ENCODE data around the gene GUF1.

The GUF1 gene

GRCh38 chr4:44651425-44651824 lies 26.8 kb upstream of the GUF1 start, which contains the start of gene YIPF7:
YIPF7 (minus strand) TSS chr4:44651625; CDS start chr4:44650100, 1,525 bp downstream.
- H3K27ac ChIP-seq: no peak within 1 kb of the TSS
- no peak for DNase-seq (ENCODE audit: low spot score)
- TF ChIP-seq, protein P1, sequence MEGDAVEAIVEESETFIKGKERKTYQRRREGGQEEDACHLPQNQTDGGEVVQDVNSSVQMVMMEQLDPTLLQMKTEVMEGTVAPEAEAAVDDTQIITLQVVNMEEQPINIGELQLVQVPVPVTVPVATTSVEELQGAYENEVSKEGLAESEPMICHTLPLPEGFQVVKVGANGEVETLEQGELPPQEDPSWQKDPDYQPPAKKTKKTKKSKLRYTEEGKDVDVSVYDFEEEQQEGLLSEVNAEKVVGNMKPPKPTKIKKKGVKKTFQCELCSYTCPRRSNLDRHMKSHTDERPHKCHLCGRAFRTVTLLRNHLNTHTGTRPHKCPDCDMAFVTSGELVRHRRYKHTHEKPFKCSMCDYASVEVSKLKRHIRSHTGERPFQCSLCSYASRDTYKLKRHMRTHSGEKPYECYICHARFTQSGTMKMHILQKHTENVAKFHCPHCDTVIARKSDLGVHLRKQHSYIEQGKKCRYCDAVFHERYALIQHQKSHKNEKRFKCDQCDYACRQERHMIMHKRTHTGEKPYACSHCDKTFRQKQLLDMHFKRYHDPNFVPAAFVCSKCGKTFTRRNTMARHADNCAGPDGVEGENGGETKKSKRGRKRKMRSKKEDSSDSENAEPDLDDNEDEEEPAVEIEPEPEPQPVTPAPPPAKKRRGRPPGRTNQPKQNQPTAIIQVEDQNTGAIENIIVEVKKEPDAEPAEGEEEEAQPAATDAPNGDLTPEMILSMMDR (IDR thresholded peaks at IDR 0.05): no peak
- H3K4me3 ChIP-seq: no peak within 1 kb of the TSS

DNA sequence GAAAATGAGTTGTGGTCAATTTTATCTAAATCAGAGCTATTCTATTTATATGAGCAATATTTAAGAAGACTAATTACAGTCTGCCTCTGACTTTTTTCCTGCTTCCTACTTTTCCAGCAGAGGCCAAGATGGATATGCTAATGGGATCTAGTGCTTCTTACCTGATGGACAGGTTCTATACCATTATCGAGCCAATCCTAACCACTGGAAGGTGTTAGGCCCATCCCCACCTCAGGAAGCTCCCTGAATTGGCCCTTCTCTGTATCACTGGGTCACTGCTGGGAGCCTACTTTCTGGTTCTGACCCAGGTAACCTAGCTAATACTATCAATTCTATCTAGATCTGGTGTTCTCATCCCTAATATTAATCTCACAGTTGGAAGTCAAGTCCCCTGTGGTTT lies 26.2 kb upstream of the GUF1 start:
- no peak overlapping the region for H3K27ac ChIP-seq
- no peak for DNase-seq (ENCODE audit: low spot score)
- TF ChIP-seq, protein P1 (IDR thresholded peaks at IDR 0.05): no peak
- no peak overlapping the region for H3K4me3 ChIP-seq

DNA sequence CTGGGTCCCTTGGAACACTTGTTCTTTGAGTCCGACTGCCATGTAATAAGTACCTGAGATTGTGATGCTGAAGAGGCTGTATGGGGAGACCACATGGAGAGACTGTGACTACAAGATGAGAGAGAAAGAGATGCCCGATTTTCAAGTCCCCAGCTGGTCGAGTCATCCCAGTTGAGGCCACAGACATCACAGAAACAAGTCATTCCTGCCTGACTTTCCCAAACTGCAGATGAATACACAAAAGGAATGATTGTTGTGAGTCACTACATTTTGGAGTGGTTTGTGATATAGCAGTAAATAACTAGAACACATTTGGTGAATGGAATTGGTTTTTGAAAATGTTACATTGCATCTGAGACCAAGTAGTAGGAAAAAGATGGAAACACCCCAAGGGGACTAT lies 17.8 kb upstream of the GUF1 start:
- no peak for DNase-seq (ENCODE audit: low spot score)
- Histone ChIP-seq H3K27ac (no peak overlapping the region), H3K4me3 (no peak overlapping the region)
- TF ChIP-seq, protein P1 (IDR thresholded peaks at IDR 0.05): no peak

DNA sequence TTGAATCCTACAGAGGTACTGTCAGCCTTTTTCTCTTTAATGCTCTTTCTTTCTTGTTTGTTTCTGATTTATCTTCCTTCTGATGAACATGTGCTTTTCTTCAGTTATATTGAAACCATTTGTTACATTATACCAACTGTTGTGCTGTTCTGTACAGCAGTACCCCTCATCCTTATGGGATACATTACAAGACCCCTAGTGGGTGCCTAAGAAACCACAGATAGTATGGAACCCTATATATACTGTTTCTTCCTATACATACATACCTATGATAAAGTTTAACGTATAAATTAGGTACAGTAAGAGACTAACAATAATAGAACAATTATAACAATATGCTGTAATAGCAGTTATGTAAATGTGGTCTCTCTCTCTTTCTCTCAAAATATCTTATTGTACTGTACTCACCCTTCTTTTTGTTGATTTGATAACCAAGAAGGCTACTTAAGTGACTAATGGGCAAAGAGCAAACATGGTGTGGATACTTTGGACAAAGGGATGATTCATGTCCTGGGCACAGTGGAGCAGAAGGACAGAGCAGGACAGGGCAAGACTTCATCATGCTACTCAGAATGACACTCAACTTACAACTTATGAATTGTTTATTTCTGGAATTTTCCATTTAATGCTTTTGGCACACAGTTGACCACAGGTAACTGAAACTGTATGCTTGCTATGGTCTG lies 16.1 kb upstream of the GUF1 start:
- H3K27ac ChIP-seq: no peak overlapping the region
- TF ChIP-seq, protein P1 (IDR thresholded peaks at IDR 0.05): no peak
- no peak for DNase-seq (ENCODE audit: low spot score)
- H3K4me3 ChIP-seq: no peak overlapping the region

DNA sequence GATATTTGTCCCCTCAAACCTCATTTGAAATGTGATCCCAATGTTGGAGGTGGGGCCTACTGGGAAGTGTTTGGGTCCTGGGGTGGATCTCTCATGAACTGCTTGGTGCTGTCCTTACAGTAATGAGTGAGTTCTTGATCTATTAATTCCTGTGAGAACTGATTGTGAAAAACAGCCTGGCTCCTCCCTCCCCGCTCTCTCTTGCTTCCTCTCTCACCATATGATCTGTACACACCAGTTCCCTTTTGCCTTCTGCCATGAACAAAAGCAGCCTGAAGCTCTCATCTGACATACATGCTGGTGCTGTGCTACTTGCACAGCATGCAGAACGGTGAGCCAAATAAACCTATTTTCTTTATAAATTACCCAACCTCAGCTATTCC lies 15.6 kb upstream of the GUF1 start:
- H3K4me3 ChIP-seq: no peak overlapping the region
- TF ChIP-seq, protein P1 (IDR thresholded peaks at IDR 0.05): no peak
- H3K27ac ChIP-seq: no peak overlapping the region
- DNase-seq (ENCODE audit: low spot score): no peak

- TF ChIP-seq, protein P1 (IDR thresholded peaks at IDR 0.05): no peak
Measured at GRCh38 chr4:44663539-44664263, 14.5 kb upstream of the GUF1 start.

DNA sequence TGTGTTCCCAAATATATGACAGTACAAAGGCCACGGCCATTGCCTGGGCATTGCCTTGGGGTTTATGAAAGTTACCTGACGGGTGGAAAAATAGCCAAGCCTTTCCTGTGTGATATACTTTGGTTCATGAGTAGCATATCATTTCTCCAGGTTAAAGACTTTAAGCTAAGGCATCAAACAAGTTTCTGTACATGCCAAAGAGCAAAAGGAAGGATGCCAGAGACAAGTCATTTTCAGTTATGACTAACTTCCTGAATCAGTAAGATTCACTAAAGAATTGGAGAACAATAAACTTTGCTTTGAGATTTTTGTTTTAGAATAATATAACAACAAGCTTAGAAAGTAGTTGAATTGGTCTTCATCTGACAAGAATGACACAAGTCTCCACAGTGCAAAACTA lies 9.7 kb upstream of the GUF1 start:
- no peak overlapping the region for H3K27ac ChIP-seq
- H3K4me3 ChIP-seq: no peak overlapping the region
- no peak for DNase-seq (ENCODE audit: low spot score)
- TF ChIP-seq, protein P1 (IDR thresholded peaks at IDR 0.05): no peak

More at GRCh38 chr4:44663539-44664263, 14.5 kb upstream of the GUF1 start:
- Histone ChIP-seq H3K4me3 (no peak overlapping the region), H3K27ac (no peak overlapping the region)
- DNase-seq (ENCODE audit: low spot score): no peak
